Stimulated activated naive CD4-positive, alpha-beta T cell treated with Interleukin-2 at 50 U/mL for 16 hours (primary cell): ENCODE data around the gene SLC16A1.
"Not testable (repeated sequence)": the region's sequence is repeated elsewhere in the genome, so short reads cannot be mapped to it uniquely, and the experiment has no call there.

Source experiments
- DNase-seq: peaks from one replicate; lab custom pipeline; 2025; lab: John Stamatoyannopoulos, UW

SLC16A1 gene

DNA sequence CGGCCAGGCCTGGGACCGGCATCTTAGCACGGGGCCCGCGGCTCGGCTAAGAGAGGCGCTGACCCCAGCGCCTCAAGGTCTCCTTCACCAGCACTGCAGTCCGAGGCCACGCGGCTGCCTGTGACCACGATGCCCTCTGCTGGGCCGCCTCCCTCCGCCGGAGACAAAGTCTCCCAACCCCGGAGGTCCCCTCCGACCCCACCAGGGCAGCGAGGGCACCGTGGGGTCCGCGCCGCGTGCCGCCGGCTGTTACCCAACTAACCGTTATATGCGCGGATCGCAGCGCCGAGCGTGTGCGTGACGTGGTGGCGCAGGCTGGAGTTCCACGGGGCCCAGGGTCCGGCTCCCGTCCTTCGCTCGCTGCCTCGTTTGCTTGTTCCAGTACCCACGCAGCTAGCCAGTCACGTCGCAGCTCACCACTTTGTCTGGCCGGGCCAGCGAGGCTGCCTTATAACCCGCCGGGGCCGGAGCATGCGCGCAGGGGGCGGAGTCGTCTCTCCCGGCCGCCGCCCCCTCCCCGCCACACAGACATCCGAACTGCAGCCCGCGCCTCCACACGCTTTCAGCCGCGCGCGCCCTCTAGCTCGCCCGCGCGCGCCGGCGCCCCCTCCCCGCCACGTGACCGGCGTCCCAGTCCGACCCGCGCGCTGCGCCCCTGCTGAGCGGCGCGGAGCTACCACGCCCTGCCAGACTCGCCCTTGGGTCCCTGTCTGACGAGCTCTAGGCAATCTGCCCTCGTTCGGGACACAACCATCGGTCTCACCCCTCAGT, at the start of gene SLC16A1:
Gene SLC16A1 (minus strand): TSS at position 424 of the 771 bp plus-strand sequence. CDS start 26,888 bp downstream, outside the sequence.
- DNase-seq: peak; percentile 88

GRCh38 chr1:113003751-113004690, 48.0 kb upstream of the SLC16A1 start:
- no peak for DNase-seq

DNA sequence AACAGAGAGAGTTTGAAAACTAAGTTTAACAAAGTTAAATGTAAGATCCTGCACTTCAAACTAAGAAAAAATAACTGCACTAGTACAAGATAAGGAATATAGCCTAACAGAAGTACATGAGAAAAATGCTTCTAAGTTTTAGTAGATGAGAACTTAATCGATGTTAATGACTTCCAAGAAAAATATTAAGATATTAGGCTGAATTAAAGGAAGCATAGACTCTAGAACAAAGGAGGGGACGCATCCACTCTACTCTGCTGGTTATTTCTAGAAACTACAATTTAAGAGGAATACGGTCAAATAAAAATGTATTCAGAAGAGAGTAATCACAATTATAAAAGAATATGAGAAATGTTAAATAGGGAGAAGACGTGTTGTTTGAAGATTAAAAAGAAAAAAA, 46.3 kb upstream of the SLC16A1 start:
- no peak for DNase-seq

DNA sequence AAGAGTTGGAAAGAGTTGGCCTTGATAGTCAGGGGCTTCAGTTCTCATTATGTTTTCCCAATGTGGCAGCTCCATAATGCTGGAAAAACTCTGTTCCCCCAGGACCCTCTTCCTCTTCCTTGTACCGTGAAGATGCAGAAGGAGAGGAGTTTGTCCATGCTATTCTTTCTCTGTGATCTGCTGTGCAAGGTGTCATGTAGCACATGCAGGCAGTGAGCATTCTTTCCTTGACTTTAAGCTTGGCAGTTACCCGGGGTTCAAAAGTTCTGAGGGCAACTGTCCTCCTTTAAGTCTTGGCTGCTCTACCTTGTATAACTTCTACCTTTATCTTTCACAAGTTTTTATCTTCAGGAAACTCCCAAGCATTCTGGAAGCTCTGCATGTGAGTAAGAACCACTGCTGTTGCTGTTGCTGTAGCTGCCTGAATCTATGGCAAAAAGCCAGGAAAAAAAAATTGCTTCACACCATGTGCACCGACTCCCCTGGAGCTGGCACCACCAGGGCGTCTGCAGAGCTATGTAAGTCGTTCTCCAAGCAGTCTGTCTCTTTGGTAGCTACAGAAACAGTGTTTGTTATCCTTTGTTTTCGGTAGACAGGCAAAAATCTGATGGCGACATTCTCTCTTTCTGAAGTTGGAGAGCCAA, 42.7 kb upstream of the SLC16A1 start:
- DNase-seq: no peak

GRCh38 chr1:112997781-112998180, 41.8 kb upstream of the SLC16A1 start:
- no peak for DNase-seq

DNA sequence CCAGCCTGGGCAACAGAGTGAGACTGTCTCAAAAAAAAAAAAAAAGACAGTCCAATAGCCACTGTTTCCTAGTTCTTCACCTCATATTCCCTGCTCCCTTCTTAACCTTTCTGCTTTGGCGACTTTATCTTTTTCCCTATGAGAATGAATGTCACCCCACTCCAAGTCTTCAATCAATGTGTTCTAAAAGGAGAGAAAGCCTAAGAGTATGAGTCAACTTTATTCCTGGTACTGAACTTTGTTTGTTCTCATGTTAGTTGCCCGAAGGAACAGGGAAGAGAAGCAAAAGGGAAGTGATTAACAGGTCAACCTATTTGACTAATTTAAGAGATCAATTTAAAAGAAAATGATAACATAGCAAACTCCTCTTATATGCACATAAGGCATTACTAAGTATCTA, 39.9 kb upstream of the SLC16A1 start:
- no peak for DNase-seq

GRCh38 chr1:112995021-112995420, 39.0 kb upstream of the SLC16A1 start:
- DNase-seq: not testable (repeated sequence)

- DNase-seq: no peak
Observed at GRCh38 chr1:112992780-112993179, 36.8 kb upstream of the SLC16A1 start.

GRCh38 chr1:112991402-112992120, 35.6 kb upstream of the SLC16A1 start:
- DNase-seq: no peak

DNA sequence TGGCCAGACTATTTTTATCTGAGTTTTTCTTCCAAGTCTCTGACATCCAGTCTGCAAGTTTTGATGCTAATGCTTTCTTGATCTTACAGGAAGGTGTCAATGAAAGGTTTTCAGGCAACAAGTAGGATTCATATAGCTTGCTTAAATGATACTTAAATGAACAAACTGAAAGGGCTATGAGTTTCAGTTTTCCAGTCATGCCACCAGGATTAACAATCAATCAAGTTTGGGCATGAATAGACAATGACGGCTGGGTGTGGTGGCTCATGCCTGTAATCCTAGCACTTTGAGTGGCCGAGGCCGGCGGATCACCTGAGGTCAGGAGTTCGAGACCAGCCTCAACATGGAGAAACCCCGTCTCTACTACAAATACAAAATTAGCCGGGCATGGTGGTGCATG, 34.3 kb upstream of the SLC16A1 start:
- DNase-seq: no peak

GRCh38 chr1:112988367-112988766, 32.4 kb upstream of the SLC16A1 start:
- no peak for DNase-seq

GRCh38 chr1:112985123-112985522, 29.1 kb upstream of the SLC16A1 start:
- no peak for DNase-seq

DNA sequence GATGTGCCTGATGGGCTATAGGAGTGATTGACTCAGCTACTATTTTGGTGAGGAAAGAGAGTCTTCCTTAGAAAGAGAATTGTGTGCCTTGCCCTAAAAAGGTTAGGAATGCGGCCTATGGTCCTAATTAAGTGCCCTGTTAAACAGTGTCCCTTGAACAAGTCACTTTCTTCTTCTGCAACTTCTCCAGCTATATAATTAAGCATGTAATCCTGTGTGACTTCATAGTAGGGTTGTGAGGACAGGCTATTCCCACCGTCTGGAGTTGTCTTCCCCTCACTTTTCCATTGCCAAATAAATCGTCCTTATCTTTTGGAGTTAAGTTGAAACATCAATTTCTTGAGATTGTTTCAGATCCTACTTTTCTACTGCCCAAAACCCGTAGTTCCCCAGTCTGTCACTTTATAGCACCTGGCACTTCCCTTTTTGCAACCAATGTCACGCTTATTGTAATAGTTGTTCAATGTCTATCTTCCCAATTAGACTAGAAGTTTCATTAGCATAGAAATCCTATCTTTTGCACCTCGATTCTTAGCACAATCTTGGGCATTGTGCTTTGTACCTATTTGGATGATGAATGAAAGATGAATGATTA, 27.6 kb upstream of the SLC16A1 start:
- DNase-seq: no peak

- no peak for DNase-seq
Observed at GRCh38 chr1:112982853-112983536, 27.0 kb upstream of the SLC16A1 start.

DNA sequence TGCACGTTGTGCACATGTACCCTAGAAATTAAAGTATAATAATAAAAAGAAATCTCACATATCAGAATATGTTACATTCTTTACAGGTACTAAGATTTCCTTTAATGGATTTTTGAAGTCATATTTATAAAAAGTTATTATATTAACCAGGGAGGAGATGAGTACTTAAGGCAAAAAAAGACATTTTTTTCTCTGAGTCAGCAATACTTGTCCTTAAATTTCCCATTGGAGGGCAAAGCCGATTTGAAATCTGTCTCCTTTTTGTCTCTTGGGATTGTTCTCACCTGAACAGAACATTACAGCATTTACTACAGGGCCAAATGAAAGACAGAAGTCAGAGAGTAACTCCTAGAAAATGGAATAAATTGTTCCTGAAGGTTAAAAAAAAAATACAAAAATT, 26.3 kb upstream of the SLC16A1 start:
- no peak for DNase-seq

- DNase-seq: not testable (repeated sequence)
Observed at GRCh38 chr1:112981834-112982233, 25.8 kb upstream of the SLC16A1 start.

DNA sequence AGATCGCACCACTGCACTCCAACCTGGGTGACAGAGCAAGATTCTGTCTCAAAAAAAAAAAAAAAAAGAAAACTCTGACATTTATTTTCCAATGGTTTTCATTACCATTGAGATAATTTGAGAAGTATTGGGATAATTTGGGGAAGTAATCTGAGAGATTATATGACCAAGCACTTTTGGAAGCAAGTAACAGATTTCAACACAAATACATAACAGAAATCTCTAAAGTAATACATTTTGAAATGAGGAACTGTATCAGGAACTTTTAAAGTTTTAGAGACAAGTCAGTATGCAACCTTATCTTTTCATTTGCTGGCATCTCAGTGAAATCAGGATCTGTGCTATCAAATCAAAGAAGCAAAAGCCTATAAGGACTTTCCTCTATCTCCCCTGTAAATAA, 25.4 kb upstream of the SLC16A1 start:
- DNase-seq: no peak

GRCh38 chr1:112975336-112975735, 19.3 kb upstream of the SLC16A1 start:
- DNase-seq: no peak

DNA sequence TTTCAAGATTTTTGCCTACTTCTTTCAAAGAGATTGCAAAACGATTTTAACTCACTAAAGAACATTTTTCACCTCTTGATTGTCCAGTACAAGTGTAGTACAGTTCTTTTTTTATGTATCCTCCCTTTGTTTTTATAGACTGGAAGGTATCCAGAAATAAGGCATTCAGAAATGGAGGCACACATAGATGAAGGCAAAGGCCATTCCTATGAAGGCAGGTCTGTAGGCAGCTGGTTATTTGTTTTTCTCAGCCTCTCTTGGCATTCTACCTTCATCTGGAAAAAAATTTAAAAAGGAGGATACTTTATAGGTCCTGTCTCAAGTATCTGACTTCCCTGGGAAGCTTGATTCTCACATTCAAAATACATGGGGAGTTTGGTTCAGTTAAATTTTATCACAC, 18.6 kb upstream of the SLC16A1 start:
- DNase-seq: no peak

- DNase-seq: no peak
Observed at GRCh38 chr1:112973788-112974187, 17.8 kb upstream of the SLC16A1 start.

DNA sequence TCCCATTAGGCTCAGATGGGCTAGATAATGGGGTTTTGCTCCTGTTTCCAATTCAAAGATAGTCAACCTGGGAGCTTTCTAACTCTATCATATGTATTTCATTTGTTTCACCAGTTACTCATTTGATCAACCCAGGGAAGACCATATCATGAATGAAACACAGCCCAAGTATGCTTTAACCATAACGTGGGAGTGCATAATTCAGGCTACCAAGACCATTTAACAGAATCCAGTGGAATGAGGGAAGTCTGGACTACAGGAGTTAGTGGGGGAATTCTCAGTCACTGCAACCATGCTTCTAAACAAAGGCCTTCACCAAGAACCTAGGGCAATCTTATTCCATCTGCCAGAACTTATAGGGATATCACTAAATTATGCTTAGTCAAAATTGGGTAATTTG, 15.0 kb upstream of the SLC16A1 start:
- no peak for DNase-seq
